ENCODE measurements around the gene RNF113B. TPM values are rescaled to one million over a fixed set of nuclear protein-coding genes. Genes with fewer than 3 reads are reported as not detected.

The RNF113B gene
- total and polyA plus RNA-seq, 2 of the 13 experiments (the other 11 are each of a cell fraction or from before 2014, with no cell fraction given): not detected

DNA sequence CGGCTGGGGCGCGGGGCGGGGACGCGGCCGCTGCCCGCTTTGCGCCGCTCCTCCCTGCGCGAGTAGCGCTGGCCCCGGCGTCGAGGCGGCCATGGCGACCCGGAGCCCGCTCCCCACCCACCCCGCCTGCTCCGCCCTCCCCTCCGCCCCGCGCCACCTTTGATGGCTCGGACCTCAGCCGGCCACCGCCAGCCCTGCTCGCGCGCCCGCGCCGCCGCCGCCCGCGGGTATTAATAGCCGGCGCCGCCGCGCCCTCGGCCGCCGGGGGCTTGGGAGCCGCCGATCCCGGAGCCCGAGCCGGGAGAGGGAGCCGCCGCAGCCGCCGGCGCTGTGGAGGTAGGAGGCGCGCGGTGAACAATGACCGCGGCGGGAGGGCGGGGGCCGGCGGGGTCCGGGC, 33.9 kb downstream of the RNF113B start (continued):
- TF ChIP-seq, protein P1, sequence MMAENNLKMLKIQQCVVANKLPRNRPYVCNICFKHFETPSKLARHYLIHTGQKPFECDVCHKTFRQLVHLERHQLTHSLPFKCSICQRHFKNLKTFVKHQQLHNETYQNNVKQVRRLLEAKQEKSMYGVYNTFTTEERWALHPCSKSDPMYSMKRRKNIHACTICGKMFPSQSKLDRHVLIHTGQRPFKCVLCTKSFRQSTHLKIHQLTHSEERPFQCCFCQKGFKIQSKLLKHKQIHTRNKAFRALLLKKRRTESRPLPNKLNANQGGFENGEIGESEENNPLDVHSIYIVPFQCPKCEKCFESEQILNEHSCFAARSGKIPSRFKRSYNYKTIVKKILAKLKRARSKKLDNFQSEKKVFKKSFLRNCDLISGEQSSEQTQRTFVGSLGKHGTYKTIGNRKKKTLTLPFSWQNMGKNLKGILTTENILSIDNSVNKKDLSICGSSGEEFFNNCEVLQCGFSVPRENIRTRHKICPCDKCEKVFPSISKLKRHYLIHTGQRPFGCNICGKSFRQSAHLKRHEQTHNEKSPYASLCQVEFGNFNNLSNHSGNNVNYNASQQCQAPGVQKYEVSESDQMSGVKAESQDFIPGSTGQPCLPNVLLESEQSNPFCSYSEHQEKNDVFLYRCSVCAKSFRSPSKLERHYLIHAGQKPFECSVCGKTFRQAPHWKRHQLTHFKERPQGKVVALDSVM (CRISPR knock-in tag; IDR thresholded peaks at IDR 0.05): no peak
- TF ChIP-seq MAF1 (CRISPR knock-in tag; IDR thresholded peaks at IDR 0.05; ENCODE audit: borderline replicate concordance) (no peak), ZNF382 (CRISPR knock-in tag; IDR thresholded peaks at IDR 0.05; ENCODE audit: borderline replicate concordance) (no peak), ZNF75D (CRISPR knock-in tag; IDR thresholded peaks at IDR 0.05; ENCODE audit: borderline replicate concordance) (no peak), KLF11 (CRISPR knock-in tag; IDR thresholded peaks at IDR 0.05) (no peak), ZNF782 (CRISPR knock-in tag; IDR thresholded peaks at IDR 0.05; ENCODE audit: borderline replicate concordance) (no peak), TAF15 (IDR thresholded peaks at IDR 0.05; ENCODE audit: low read depth, low read length, poor library complexity, severe bottlenecking) (peak; percentile 22), KDM5A (IDR thresholded peaks at IDR 0.05; ENCODE audit: borderline replicate concordance, low read length) (no peak; the same call in 1 of the 2 replicates), RBFOX2 (IDR thresholded peaks at IDR 0.05; ENCODE audit: low read depth, low read length) (peak; percentile 63; the same call in 1 of the 2 replicates), FOSL1 (CRISPR knock-in tag; IDR thresholded peaks at IDR 0.05; ENCODE audit: borderline replicate concordance) (no peak), ZMYM2 (CRISPR knock-in tag; IDR thresholded peaks at IDR 0.05) (no peak), ZNF160 (CRISPR knock-in tag; IDR thresholded peaks at IDR 0.05) (no peak), TGIF2 (CRISPR knock-in tag; IDR thresholded peaks at IDR 0.05) (no peak), TARDBP (CRISPR knock-in tag; IDR thresholded peaks at IDR 0.05) (no peak), KLF12 (CRISPR knock-in tag; IDR thresholded peaks at IDR 0.05; ENCODE audit: borderline replicate concordance) (peak; percentile 1; the same call in 1 of the 2 replicates), YEATS2 (CRISPR knock-in tag; IDR thresholded peaks at IDR 0.05; ENCODE audit: borderline replicate concordance) (no peak), ZNF235 (CRISPR knock-in tag; IDR thresholded peaks at IDR 0.05; ENCODE audit: borderline replicate concordance) (no peak), THYN1 (CRISPR knock-in tag; IDR thresholded peaks at IDR 0.05; ENCODE audit: borderline replicate concordance, low read depth) (no peak)
- TF ChIP-seq, protein P2, sequence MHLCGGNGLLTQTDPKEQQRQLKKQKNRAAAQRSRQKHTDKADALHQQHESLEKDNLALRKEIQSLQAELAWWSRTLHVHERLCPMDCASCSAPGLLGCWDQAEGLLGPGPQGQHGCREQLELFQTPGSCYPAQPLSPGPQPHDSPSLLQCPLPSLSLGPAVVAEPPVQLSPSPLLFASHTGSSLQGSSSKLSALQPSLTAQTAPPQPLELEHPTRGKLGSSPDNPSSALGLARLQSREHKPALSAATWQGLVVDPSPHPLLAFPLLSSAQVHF (CRISPR knock-in tag; IDR thresholded peaks at IDR 0.05): no peak
- TF ChIP-seq, protein P3, sequence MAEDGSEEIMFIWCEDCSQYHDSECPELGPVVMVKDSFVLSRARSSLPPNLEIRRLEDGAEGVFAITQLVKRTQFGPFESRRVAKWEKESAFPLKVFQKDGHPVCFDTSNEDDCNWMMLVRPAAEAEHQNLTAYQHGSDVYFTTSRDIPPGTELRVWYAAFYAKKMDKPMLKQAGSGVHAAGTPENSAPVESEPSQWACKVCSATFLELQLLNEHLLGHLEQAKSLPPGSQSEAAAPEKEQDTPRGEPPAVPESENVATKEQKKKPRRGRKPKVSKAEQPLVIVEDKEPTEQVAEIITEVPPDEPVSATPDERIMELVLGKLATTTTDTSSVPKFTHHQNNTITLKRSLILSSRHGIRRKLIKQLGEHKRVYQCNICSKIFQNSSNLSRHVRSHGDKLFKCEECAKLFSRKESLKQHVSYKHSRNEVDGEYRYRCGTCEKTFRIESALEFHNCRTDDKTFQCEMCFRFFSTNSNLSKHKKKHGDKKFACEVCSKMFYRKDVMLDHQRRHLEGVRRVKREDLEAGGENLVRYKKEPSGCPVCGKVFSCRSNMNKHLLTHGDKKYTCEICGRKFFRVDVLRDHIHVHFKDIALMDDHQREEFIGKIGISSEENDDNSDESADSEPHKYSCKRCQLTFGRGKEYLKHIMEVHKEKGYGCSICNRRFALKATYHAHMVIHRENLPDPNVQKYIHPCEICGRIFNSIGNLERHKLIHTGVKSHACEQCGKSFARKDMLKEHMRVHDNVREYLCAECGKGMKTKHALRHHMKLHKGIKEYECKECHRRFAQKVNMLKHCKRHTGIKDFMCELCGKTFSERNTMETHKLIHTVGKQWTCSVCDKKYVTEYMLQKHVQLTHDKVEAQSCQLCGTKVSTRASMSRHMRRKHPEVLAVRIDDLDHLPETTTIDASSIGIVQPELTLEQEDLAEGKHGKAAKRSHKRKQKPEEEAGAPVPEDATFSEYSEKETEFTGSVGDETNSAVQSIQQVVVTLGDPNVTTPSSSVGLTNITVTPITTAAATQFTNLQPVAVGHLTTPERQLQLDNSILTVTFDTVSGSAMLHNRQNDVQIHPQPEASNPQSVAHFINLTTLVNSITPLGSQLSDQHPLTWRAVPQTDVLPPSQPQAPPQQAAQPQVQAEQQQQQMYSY (CRISPR knock-in tag; IDR thresholded peaks at IDR 0.05): peak; percentile 43; the same call in 1 of the 2 replicates
- TF ChIP-seq, protein P4, sequence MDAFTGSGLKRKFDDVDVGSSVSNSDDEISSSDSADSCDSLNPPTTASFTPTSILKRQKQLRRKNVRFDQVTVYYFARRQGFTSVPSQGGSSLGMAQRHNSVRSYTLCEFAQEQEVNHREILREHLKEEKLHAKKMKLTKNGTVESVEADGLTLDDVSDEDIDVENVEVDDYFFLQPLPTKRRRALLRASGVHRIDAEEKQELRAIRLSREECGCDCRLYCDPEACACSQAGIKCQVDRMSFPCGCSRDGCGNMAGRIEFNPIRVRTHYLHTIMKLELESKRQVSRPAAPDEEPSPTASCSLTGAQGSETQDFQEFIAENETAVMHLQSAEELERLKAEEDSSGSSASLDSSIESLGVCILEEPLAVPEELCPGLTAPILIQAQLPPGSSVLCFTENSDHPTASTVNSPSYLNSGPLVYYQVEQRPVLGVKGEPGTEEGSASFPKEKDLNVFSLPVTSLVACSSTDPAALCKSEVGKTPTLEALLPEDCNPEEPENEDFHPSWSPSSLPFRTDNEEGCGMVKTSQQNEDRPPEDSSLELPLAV (CRISPR knock-in tag; conservative IDR thresholded peaks at IDR 0.05; ENCODE audit: low read depth): no peak
- TF ChIP-seq, protein P5, sequence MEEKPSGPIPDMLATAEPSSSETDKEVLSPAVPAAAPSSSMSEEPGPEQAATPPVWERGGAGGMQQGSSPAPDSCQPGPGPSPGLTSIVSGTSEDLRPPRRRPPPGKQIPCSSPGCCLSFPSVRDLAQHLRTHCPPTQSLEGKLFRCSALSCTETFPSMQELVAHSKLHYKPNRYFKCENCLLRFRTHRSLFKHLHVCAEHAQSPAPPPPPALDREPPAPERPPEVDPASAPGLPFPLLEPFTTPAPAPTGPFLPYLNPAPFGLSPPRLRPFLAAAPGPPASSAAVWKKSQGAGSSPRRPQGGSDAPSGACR (CRISPR knock-in tag; IDR thresholded peaks at IDR 0.05): no peak
